Measurements from ENCODE around the gene TPTE.
"Not testable (repeated sequence)": the region's sequence is repeated elsewhere in the genome, so short reads cannot be mapped to it uniquely, and the experiment has no call there.

The TPTE gene

GRCh38 chr21:10650297-10650696 lies 128.9 kb downstream of the TPTE start:
- H3K9me3 ChIP-seq (ENCODE audit: control extremely low read depth in 1 of 5, control insufficient read depth in 4 of 5, insufficient read depth in 2 of 5, low read depth in 1 of 5, low read length in 4 of 5): peaks cover 0 to 12% (median 2%) of the 10 kb centered on the region in 5 experiments
- H3K4me3 ChIP-seq (ENCODE audit: control insufficient read depth in 1 of 7, extremely low read depth in 1 of 7, insufficient read depth in 4 of 7, low read depth in 2 of 7, low read length in 6 of 7); CTCF ChIA-PET; H3K36me3 ChIP-seq (ENCODE audit: control insufficient read depth in 4 of 4, insufficient read depth in 4 of 4, low read length in 3 of 4); DNase-seq; POLR2A ChIA-PET; H3K4me1 ChIP-seq (ENCODE audit: control extremely low read depth in 1 of 4, control insufficient read depth in 4 of 4, insufficient read depth in 4 of 4, low read length in 3 of 4); H3K27ac ChIP-seq (ENCODE audit: insufficient read depth in 1 of 2, low read depth in 1 of 2, low read length in 2 of 2, poor library complexity in 1 of 2, severe bottlenecking in 2 of 2); H3K27me3 ChIP-seq (replicated peaks in 2 of 5; ENCODE audit: control insufficient read depth in 4 of 5, insufficient read depth in 5 of 5, low read length in 4 of 5): not testable (repeated sequence)
- WGBS (ENCODE audit: insufficient coverage): no CpG with 5 or more reads among the region's 2 CpGs

All from common myeloid progenitor, CD34-positive (primary cell).